Measurements from ENCODE around the gene CCM2.

The CCM2 gene

GRCh38 chr7:44962483-44963251 is 37.3 kb upstream of the CCM2 start:
- Histone ChIP-seq H2BK120ac (ENCODE audit: insufficient read depth, low read length, poor library complexity) (no peak overlapping the region), H3K9me3 (ENCODE audit: insufficient read depth, low read depth, low read length) (peaks cover 3% of the 10 kb centered on the region), H3K4me3 (ENCODE audit: low read depth, low read length) (no peak overlapping the region), H3K36me3 (ENCODE audit: control insufficient read depth in 1 of 2, insufficient read depth in 2 of 2, low read length in 2 of 2) (no peaks in the 10 kb centered on the region), H3K79me2 (ENCODE audit: control insufficient read depth, insufficient read depth, low read length, poor library complexity) (no peaks in the 10 kb centered on the region), H3K4ac (ENCODE audit: low read depth, low read length) (no peak overlapping the region), H3K27ac (ENCODE audit: low read depth, low read length) (no peak overlapping the region), H2AFZ (ENCODE audit: insufficient read depth, low read length, poor library complexity) (no peak overlapping the region), H3K9ac (ENCODE audit: low read length) (no peak overlapping the region), H4K8ac (ENCODE audit: low read depth, low read length) (no peak overlapping the region), H3K4me1 (ENCODE audit: control insufficient read depth in 1 of 2, insufficient read depth in 2 of 2, low read length in 2 of 2) (no peaks in the 10 kb centered on the region), H3K27me3 (ENCODE audit: insufficient read depth, low read length) (peaks cover 6% of the 10 kb centered on the region), H3K23ac (ENCODE audit: low read length) (no peak overlapping the region), H4K12ac (ENCODE audit: low read depth, low read length) (no peak overlapping the region), H2AK5ac (ENCODE audit: low read length) (no peak overlapping the region), H3K18ac (ENCODE audit: low read length) (no peak overlapping the region), H2BK5ac (ENCODE audit: low read depth, low read length, poor library complexity) (no peak overlapping the region), H3K79me1 (ENCODE audit: low read length) (no peaks in the 10 kb centered on the region), H2BK12ac (ENCODE audit: low read length) (no peak overlapping the region), H3K4me2 (ENCODE audit: low read length) (peak overlapping the region; percentile 57), H4K91ac (ENCODE audit: low read depth, low read length) (no peak overlapping the region), H3K14ac (ENCODE audit: low read length) (no peak overlapping the region)
- no CpG with 5 or more reads among the region's 76 CpGs for WGBS (ENCODE audit: extremely low coverage, insufficient coverage, insufficient read length)
- peak; percentile 63 to 77 for DNase-seq

DNA sequence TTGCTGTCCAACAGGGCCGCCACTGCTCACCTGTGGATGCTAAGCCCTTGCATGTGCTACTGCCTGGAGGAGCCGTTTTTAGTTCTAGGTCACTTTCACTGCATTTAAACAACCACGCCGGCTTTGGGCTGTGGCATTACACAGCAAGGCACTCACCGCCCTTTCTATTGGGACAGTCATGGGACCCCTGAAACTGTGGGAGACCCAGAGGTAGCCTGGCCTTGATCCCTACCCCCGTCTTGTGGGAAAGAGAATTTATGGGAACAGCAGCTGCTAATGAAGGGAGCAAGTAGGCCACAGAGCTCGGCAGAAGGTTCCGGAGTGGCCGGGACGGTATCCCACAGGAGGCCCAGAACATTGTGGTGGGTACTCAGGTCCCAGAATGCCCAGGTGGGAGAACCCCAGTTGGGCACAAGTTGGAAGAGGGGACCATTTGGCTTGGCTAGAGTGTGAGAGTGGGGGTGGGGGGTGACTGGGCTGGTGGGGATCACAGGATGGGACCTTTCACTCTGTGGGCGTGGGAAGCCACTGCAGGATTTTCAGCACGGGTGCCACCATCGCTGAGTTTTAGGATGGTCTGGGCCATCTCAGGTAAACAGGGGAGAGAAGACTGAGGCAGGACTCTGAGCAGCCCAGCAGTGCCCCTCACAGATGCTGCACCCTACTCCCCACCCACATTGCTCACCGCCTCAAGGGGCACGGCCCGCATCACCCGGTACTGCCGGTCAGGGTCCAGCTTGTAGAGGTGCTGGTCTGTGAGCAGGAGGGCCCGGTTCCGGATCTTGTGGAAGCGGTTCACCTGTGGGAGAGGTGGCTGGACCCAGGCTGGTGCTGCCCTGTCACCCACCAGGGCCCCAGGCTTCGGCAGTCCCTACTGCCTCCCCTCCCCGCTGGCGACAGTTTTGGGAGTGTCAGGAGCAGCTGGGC is 36.4 kb upstream of the CCM2 start:
- H3K27ac ChIP-seq (ENCODE audit: low read depth, low read length), result no peak overlapping the region
- no peaks in the 10 kb centered on the region for H3K79me2 ChIP-seq (ENCODE audit: control insufficient read depth, insufficient read depth, low read length, poor library complexity)
- no peaks in the 10 kb centered on the region for H3K4me1 ChIP-seq (ENCODE audit: control insufficient read depth in 1 of 2, insufficient read depth in 2 of 2, low read length in 2 of 2)
- no peak overlapping the region for H2BK120ac ChIP-seq (ENCODE audit: insufficient read depth, low read length, poor library complexity)
- no peak overlapping the region for H4K8ac ChIP-seq (ENCODE audit: low read depth, low read length)
- no peak overlapping the region for H3K9ac ChIP-seq (ENCODE audit: low read length)
- no peak overlapping the region for H2AK5ac ChIP-seq (ENCODE audit: low read length)
- WGBS (ENCODE audit: extremely low coverage, insufficient coverage, insufficient read length), result no CpG with 5 or more reads among the region's 24 CpGs
- no peak overlapping the region for H2AFZ ChIP-seq (ENCODE audit: insufficient read depth, low read length, poor library complexity)
- no peak overlapping the region for H4K12ac ChIP-seq (ENCODE audit: low read depth, low read length)
- H3K79me1 ChIP-seq (ENCODE audit: low read length), result no peaks in the 10 kb centered on the region
- H2BK5ac ChIP-seq (ENCODE audit: low read depth, low read length, poor library complexity), result no peak overlapping the region
- H3K23ac ChIP-seq (ENCODE audit: low read length), result no peak overlapping the region
- no peak overlapping the region for H3K4me3 ChIP-seq (ENCODE audit: low read depth, low read length)
- H3K4me2 ChIP-seq (ENCODE audit: low read length), result no peak overlapping the region
- no peak overlapping the region for H3K18ac ChIP-seq (ENCODE audit: low read length)
- peaks cover 6% of the 10 kb centered on the region for H3K27me3 ChIP-seq (ENCODE audit: insufficient read depth, low read length)
- DNase-seq, result no peak
- no peak overlapping the region for H3K4ac ChIP-seq (ENCODE audit: low read depth, low read length)
- H3K9me3 ChIP-seq (ENCODE audit: insufficient read depth, low read depth, low read length), result peaks cover 3% of the 10 kb centered on the region
- no peak overlapping the region for H4K91ac ChIP-seq (ENCODE audit: low read depth, low read length)
- no peaks in the 10 kb centered on the region for H3K36me3 ChIP-seq (ENCODE audit: control insufficient read depth in 1 of 2, insufficient read depth in 2 of 2, low read length in 2 of 2)
- H3K14ac ChIP-seq (ENCODE audit: low read length), result no peak overlapping the region
- H2BK12ac ChIP-seq (ENCODE audit: low read length), result no peak overlapping the region

DNA sequence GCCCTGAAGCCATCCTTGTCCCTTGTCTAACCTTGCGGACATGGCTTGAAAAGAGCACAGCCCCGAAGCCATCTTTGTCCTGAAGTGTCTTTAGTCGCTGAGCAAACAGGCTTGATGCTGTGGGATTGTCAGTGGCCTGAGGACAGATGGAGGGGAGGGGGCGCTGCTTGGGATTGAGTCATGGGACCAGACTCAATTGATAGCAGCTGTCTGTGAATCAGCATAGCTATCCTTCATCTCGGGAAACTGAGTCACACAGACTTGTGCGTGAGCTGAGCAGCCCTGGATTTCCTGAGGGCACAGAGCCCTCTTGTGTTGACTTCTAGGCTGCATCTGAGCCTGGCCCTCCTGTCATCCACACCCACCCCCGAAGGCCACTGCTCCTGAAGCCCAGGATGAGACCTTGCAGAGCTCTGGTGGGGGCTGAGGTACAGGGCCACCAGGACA is 35.6 kb upstream of the CCM2 start:
- Histone ChIP-seq H2BK120ac (ENCODE audit: insufficient read depth, low read length, poor library complexity) (no peak overlapping the region), H3K23ac (ENCODE audit: low read length) (no peak overlapping the region), H2BK5ac (ENCODE audit: low read depth, low read length, poor library complexity) (no peak overlapping the region), H3K27ac (ENCODE audit: low read depth, low read length) (no peak overlapping the region), H3K9ac (ENCODE audit: low read length) (no peak overlapping the region), H3K4ac (ENCODE audit: low read depth, low read length) (no peak overlapping the region), H4K12ac (ENCODE audit: low read depth, low read length) (no peak overlapping the region), H3K4me1 (ENCODE audit: control insufficient read depth in 1 of 2, insufficient read depth in 2 of 2, low read length in 2 of 2) (no peaks in the 10 kb centered on the region), H2BK12ac (ENCODE audit: low read length) (no peak overlapping the region), H3K27me3 (ENCODE audit: insufficient read depth, low read length) (peaks cover 6% of the 10 kb centered on the region), H3K4me2 (ENCODE audit: low read length) (no peak overlapping the region), H3K18ac (ENCODE audit: low read length) (no peak overlapping the region), H2AK5ac (ENCODE audit: low read length) (no peak overlapping the region), H4K8ac (ENCODE audit: low read depth, low read length) (no peak overlapping the region), H3K14ac (ENCODE audit: low read length) (no peak overlapping the region), H3K36me3 (ENCODE audit: control insufficient read depth in 1 of 2, insufficient read depth in 2 of 2, low read length in 2 of 2) (no peaks in the 10 kb centered on the region), H3K9me3 (ENCODE audit: insufficient read depth, low read depth, low read length) (peaks cover 3% of the 10 kb centered on the region), H3K79me2 (ENCODE audit: control insufficient read depth, insufficient read depth, low read length, poor library complexity) (no peaks in the 10 kb centered on the region), H3K4me3 (ENCODE audit: low read depth, low read length) (no peak overlapping the region), H4K91ac (ENCODE audit: low read depth, low read length) (no peak overlapping the region), H2AFZ (ENCODE audit: insufficient read depth, low read length, poor library complexity) (no peak overlapping the region), H3K79me1 (ENCODE audit: low read length) (no peaks in the 10 kb centered on the region)
- no CpG with 5 or more reads among the region's 7 CpGs for WGBS (ENCODE audit: extremely low coverage, insufficient coverage, insufficient read length)
- DNase-seq, result no peak

- no peak overlapping the region for H2AFZ ChIP-seq (ENCODE audit: insufficient read depth, low read length, poor library complexity)
- H3K4me3 ChIP-seq (ENCODE audit: low read depth, low read length), result no peak overlapping the region
- WGBS (ENCODE audit: extremely low coverage, insufficient coverage, insufficient read length), result no CpG with 5 or more reads among the region's 13 CpGs
- no peaks in the 10 kb centered on the region for H3K79me2 ChIP-seq (ENCODE audit: control insufficient read depth, insufficient read depth, low read length, poor library complexity)
- no peak overlapping the region for H3K14ac ChIP-seq (ENCODE audit: low read length)
- H3K79me1 ChIP-seq (ENCODE audit: low read length), result no peaks in the 10 kb centered on the region
- no peak for DNase-seq
- no peak overlapping the region for H4K8ac ChIP-seq (ENCODE audit: low read depth, low read length)
- H4K12ac ChIP-seq (ENCODE audit: low read depth, low read length), result no peak overlapping the region
- H2BK120ac ChIP-seq (ENCODE audit: insufficient read depth, low read length, poor library complexity), result no peak overlapping the region
- H3K9ac ChIP-seq (ENCODE audit: low read length), result no peak overlapping the region
- H3K4ac ChIP-seq (ENCODE audit: low read depth, low read length), result no peak overlapping the region
- H3K4me2 ChIP-seq (ENCODE audit: low read length), result no peak overlapping the region
- H3K36me3 ChIP-seq (ENCODE audit: control insufficient read depth in 1 of 2, insufficient read depth in 2 of 2, low read length in 2 of 2), result no peaks in the 10 kb centered on the region
- H3K27ac ChIP-seq (ENCODE audit: low read depth, low read length), result no peak overlapping the region
- H2AK5ac ChIP-seq (ENCODE audit: low read length), result no peak overlapping the region
- no peaks in the 10 kb centered on the region for H3K4me1 ChIP-seq (ENCODE audit: control insufficient read depth in 1 of 2, insufficient read depth in 2 of 2, low read length in 2 of 2)
- H4K91ac ChIP-seq (ENCODE audit: low read depth, low read length), result no peak overlapping the region
- no peak overlapping the region for H3K18ac ChIP-seq (ENCODE audit: low read length)
- H3K23ac ChIP-seq (ENCODE audit: low read length), result no peak overlapping the region
- H3K9me3 ChIP-seq (ENCODE audit: insufficient read depth, low read depth, low read length), result peaks cover 1% of the 10 kb centered on the region
- no peak overlapping the region for H2BK5ac ChIP-seq (ENCODE audit: low read depth, low read length, poor library complexity)
- peaks cover 6% of the 10 kb centered on the region for H3K27me3 ChIP-seq (ENCODE audit: insufficient read depth, low read length)
- H2BK12ac ChIP-seq (ENCODE audit: low read length), result no peak overlapping the region
These were observed 35.1 kb upstream of the CCM2 start for GRCh38 chr7:44964831-44965440.

Data from trophoblast cell (in vitro differentiated cells and primary cell).